GM18526 (cell line): ENCODE data around the gene TXNL4A.

ENCODE experiments used
- POLR2A ChIP-seq: IDR thresholded peaks from 3 replicates; pipeline ENCODE4 v1.6.1; 2011; ENCODE audit not compliant: insufficient read length; ENCODE audit errors: extremely low read depth

The TXNL4A gene

GRCh38 chr18:80004600-80005342, 16.4 kb upstream of the TXNL4A start:
- TF ChIP-seq POLR2A, result no peak

DNA sequence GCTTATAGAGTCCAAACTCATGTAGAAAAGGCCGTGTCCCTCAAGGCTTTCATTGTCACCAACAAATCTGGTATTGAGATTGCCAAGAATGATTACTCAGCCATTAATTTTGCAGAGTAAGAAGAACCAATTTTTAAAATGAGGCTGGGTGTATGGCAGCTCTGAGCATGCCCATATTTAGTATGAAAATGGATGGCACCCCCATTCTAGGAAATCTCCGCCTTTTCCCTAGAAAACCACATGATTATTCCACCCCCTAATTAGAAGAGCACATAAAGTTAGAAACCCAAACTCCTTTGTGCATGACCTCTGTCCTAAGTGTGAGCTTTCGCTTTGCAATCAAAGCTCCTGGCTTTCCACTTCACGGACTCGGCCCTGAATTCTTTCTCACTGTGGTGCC, 14.1 kb upstream of the TXNL4A start:
- no peak for TF ChIP-seq POLR2A

GRCh38 chr18:80000877-80001276, 12.5 kb upstream of the TXNL4A start:
- TF ChIP-seq POLR2A, result no peak

GRCh38 chr18:79991494-79991893, 3.1 kb upstream of the TXNL4A start:
- TF ChIP-seq POLR2A, result no peak

- no peak for TF ChIP-seq POLR2A
These were observed 783 bp upstream of the TXNL4A start for GRCh38 chr18:79989195-79989497.

GRCh38 chr18:79988071-79988450, 302 bp downstream of the TXNL4A start:
- TF ChIP-seq POLR2A, result no peak

DNA sequence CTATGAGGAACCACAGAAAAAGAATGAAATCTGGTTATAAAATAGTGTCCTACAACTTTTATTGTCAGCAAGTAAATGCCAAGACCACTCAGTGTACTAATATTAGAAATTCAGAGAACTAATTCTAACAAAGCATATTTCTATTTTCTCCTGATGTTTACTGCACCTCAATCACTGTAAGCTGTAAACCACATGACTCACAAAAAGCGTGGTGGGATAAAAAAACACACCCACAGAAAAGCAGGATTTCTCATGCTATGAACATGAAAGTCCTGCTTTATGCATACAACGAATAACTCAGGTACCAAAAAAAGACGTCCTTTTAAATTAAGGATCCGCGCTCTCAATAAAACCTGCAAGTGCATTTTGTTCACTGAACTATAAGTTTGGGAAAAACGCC, 797 bp downstream of the TXNL4A start:
- no peak for TF ChIP-seq POLR2A

- TF ChIP-seq POLR2A, result no peak
These were observed 1.6 kb downstream of the TXNL4A start for GRCh38 chr18:79986726-79987125.

GRCh38 chr18:79985172-79985571, 3.2 kb downstream of the TXNL4A start:
- TF ChIP-seq POLR2A, result no peak

DNA sequence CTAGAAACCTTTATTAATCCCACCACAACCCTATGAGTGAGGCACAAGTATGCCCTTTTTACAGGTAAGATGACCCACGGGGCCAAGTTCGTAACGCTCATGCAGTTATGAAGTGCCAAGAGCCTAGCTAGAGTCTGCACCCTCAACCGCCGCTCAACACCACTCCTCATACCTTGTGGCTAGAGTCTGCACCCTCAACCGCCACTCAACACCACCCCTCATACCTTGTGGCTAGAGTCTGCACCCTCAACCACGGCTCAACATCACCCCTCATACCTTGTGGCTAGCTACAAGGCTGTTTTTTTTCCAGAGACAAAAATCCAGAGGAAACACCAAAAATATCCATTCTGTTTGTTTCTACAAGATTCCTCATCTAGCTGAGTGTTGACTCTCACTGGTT, 4.6 kb downstream of the TXNL4A start:
- no peak for TF ChIP-seq POLR2A

- TF ChIP-seq POLR2A, result no peak
These were observed 5.1 kb downstream of the TXNL4A start for GRCh38 chr18:79983253-79983652.

GRCh38 chr18:79982736-79983135, 5.6 kb downstream of the TXNL4A start:
- TF ChIP-seq POLR2A, result no peak

GRCh38 chr18:79980585-79980984, 7.8 kb downstream of the TXNL4A start:
- no peak for TF ChIP-seq POLR2A

DNA sequence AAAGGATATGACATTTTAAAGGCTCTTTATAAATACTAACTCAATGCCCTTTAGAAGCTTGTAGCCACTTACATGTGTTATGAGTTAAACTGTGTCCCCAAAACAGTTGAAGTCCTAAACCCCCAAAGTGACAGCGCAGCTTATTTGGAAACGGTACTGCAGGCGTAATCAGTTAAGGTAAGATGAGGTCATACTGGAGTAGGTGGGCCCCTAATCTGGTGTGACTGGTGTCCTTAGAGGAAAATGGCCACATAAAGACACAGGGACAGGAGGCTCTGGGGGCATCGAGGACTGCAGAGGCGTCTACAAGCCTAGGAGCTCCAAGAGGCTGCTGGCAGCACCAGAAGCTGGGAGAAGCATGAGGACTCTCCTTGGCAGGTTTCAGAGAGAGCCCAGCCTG, 8.5 kb downstream of the TXNL4A start:
- no peak for TF ChIP-seq POLR2A

DNA sequence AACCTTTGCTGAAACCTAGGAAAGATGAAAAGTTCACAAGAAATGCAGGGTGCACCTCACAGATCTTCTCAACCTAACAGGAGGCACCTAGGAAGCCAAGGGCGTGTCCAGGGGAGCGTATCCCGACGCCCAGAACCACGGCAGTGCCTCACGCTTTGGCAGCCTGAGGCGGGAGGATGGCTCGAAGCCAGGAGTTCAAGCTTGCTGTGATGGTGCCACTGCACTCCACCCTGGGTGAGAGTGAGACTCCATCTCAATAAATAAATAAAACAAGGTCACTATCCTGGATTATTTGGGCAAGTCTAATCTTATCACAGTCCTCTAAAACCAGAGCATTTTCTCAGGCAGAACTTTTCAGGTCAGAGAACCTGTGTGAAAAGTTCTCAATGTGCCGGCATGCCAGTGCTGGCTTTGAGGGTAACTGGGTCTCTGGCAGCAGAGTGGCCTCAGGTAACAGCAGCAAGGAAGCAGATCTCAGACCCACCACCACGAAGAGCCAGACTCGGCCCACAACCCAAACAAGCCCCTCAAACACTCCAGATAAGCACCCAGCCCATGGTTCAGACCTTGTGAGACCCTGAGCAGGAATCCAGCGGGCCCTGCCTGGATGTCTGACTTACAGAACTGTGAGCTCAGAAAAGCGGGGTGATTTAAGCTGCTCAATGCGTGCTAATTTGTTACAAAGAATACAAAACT, 12.2 kb downstream of the TXNL4A start:
- no peak for TF ChIP-seq POLR2A

- TF ChIP-seq POLR2A, result no peak
These were observed 13.3 kb downstream of the TXNL4A start for GRCh38 chr18:79975043-79975442.
